GM21717 (cell line): ENCODE data around the gene C2orf69.
"Not testable (repeated sequence)": the region's sequence is repeated elsewhere in the genome, so short reads cannot be mapped to it uniquely, and the experiment has no call there.

Experiments used
- ATAC-seq: cut with Tn5 transposase; IDR thresholded peaks from one replicate; pipeline ENCODE4 v1.9.1; 2021; ENCODE audit warnings: mild to moderate bottlenecking, moderate library complexity; ENCODE audit not compliant: unreplicated experiment

C2orf69 gene

GRCh38 chr2:199911052-199911876, at the start of gene C2orf69:
Gene C2orf69, plus strand, starts transcription at chr2:199911293. Its CDS starts 146 bp downstream, at chr2:199911439.
- ATAC-seq, result peak; percentile 91

- no peak for ATAC-seq
Observed at GRCh38 chr2:199862788-199863187, 48.3 kb upstream of the C2orf69 start.

- ATAC-seq, result no peak
Observed at GRCh38 chr2:199865905-199866304, 45.2 kb upstream of the C2orf69 start.

GRCh38 chr2:199868431-199869226, 42.5 kb upstream of the C2orf69 start:
- no peak for ATAC-seq

GRCh38 chr2:199869227-199869541, 41.9 kb upstream of the C2orf69 start:
- no peak for ATAC-seq

GRCh38 chr2:199869653-199870052, 41.4 kb upstream of the C2orf69 start:
- ATAC-seq, result no peak

- ATAC-seq, result no peak
Observed at GRCh38 chr2:199870581-199870980, 40.5 kb upstream of the C2orf69 start.

- ATAC-seq, result no peak
Observed at GRCh38 chr2:199874209-199874608, 36.9 kb upstream of the C2orf69 start.

GRCh38 chr2:199875400-199875799, 35.7 kb upstream of the C2orf69 start:
- no peak for ATAC-seq

- no peak for ATAC-seq
Observed at GRCh38 chr2:199882667-199883066, 28.4 kb upstream of the C2orf69 start.

- no peak for ATAC-seq
Observed at GRCh38 chr2:199883474-199884212, 27.4 kb upstream of the C2orf69 start.

- no peak for ATAC-seq
Observed at GRCh38 chr2:199895406-199895805, 15.7 kb upstream of the C2orf69 start.

GRCh38 chr2:199896617-199897016, 14.5 kb upstream of the C2orf69 start:
- ATAC-seq, result no peak

- ATAC-seq, result no peak
Observed at GRCh38 chr2:199901942-199902341, 9.2 kb upstream of the C2orf69 start.

- ATAC-seq, result no peak
Observed at GRCh38 chr2:199902486-199903110, 8.5 kb upstream of the C2orf69 start.

- no peak for ATAC-seq
Observed at GRCh38 chr2:199903111-199903510, 8.0 kb upstream of the C2orf69 start.

GRCh38 chr2:199907008-199907714, 3.9 kb upstream of the C2orf69 start:
- ATAC-seq, result no peak

- no peak for ATAC-seq
Observed at GRCh38 chr2:199910338-199911051, 598 bp upstream of the C2orf69 start.

- no peak for ATAC-seq
Observed at GRCh38 chr2:199911877-199912161, 726 bp downstream of the C2orf69 start.

- not testable (repeated sequence) for ATAC-seq
Observed at GRCh38 chr2:199912553-199913114, 1.5 kb downstream of the C2orf69 start.
